Ovary (tissue), 9 donors: ENCODE measurements around the gene RACK1. TPM values are rescaled to one million over a fixed set of nuclear protein-coding genes. Genes with fewer than 3 reads are reported as not detected.
"Not testable (repeated sequence)": the region's sequence is repeated elsewhere in the genome, so short reads cannot be mapped to it uniquely, and the experiment has no call there.

ENCODE experiments used
- DNase-seq, 5 donors: peaks; one replicate each; pipeline ENCODE4 v3.0.0-alpha.2; 2019 to 2020
- H3K27ac ChIP-seq, 2 donors: fragments of 200-600 bp; one replicate each; pipeline versions ENCODE4 v1.5.1 to v1.8.0; 2019 to 2022
- H3K27me3 ChIP-seq: fragments of 200-600 bp; one replicate; pipeline ENCODE4 v1.8.0; 2022
- H3K36me3 ChIP-seq: fragments of 200-600 bp; sonication (generic); one replicate; pipeline ENCODE4 v1.5.1; 2019
- H3K4me1 ChIP-seq: one replicate; pipeline ENCODE4 v1.8.1; 2013; ENCODE audit warnings: mild to moderate bottlenecking, moderate library complexity; ENCODE audit not compliant: insufficient read depth
- H3K4me3 ChIP-seq: fragments of 200-600 bp; sonication (generic); one replicate; pipeline ENCODE4 v1.5.1; 2017
- H3K9me3 ChIP-seq, 2 donors: fragments of 200-600 bp in 1 of 2; sonication (generic) in 1 of 2; one replicate each; pipeline versions ENCODE4 v1.5.1 to v1.8.1; 2013 to 2019; ENCODE audit warnings: mild to moderate bottlenecking in 1 of 2, moderate library complexity in 1 of 2
- CTCF ChIP-seq, 3 donors: fragments of 450-650 bp in 2 of 3; fragments of 200-600 bp in 1 of 3; IDR thresholded peaks; one replicate each; pipeline versions ENCODE4 v1.5.1 to v1.8.0; 2016 to 2022; ENCODE audit warnings: antibody characterized with exemption in 3 of 3, mild to moderate bottlenecking in 1 of 3
- EP300 ChIP-seq: sonication (generic); formaldehyde crosslinking; IDR thresholded peaks from one replicate; pipeline ENCODE4 v1.6.1; 2017; ENCODE audit warnings: antibody characterized with exemption
- POLR2A ChIP-seq: fragments of 450-650 bp; IDR thresholded peaks from one replicate; pipeline ENCODE4 v1.6.1; 2017; ENCODE audit warnings: antibody characterized with exemption, mild to moderate bottlenecking, moderate library complexity
- WGBS, 3 donors: extraction: QIAGEN DNeasy Blood & Tissue Kit in 1 of 3; methylation state at CpG; one replicate each; pipeline versions ENCODE4 v1.1.5 to v1.1.7; 2013 to 2017; 5-methylcytosine and 5-hydroxymethylcytosine counted together
- intact Hi-C, 4 donors: fragments of 100-400 bp; cut with DNase I; formaldehyde crosslinking; loops; one replicate each; pipeline versions ENCODE4 v1.11.0 to v1.15.1; 2022 to 2023
- polyA plus RNA-seq, 2 donors: library from polyadenylated mRNA; stranded (reverse); fragments of 200-250 nt in 1 of 2; fragments of 350-450 nt in 1 of 2; fragmentation: Illumina TruSeq in 1 of 2; extraction: RNeasy Lipid Tissue Mini Kit (QIAGEN cat#74804) in 1 of 2; gene quantifications; one replicate each; pipeline ENCODE4 v1.2.3, GENCODE V29; 2013 to 2014
- total RNA-seq, 7 donors: library from RNA; depleted of rRNA in 2 of 7; stranded (reverse); fragments of >200 nt in 2 of 7; fragmentation: NEBNext Ultra II Directional in 3 of 7; extraction: Animal tissue kit (Norgen Biotek cat#: 25700) in 3 of 7; gene quantifications; one replicate each; pipeline versions ENCODE4 v1.1.0 to v1.2.4, GENCODE V29; 2016 to 2023
- donor health status: DM: no; HTN: no; CAD: no; lungs with moderate emphysema.
- donor health status: DM: no; HTN: no; CAD: no.
- donor health status: Bipolar disorder and iron deficiency.
- donor health status: DM: yes; HTN: yes; CAD: no.
- donor health status: DM: no; HTN: no; CAD: no.
- donor health status: DM: yes; HTN: yes; CAD: no.

Gene RACK1
- total and polyA plus RNA-seq, 9 donors: 2,570 to 4,895 (median 3,203) TPM

- intact Hi-C loops: loop anchor here in 1 of 4 donors (2.0 kb wide), 1 partner anchor 26 kb away; no protein-coding TSS in a partner anchor
- Histone ChIP-seq H3K27me3 (no peaks in the 10 kb centered on the region), H3K27ac (peak overlapping the region; percentile 5 to 56), H3K36me3 (no peaks in the 10 kb centered on the region), H3K9me3 (no peaks in the 10 kb centered on the region), H3K4me1 (peaks cover 3% of the 10 kb centered on the region), H3K4me3 (peak overlapping the region; percentile 34)
- peak; percentile 53 to 70 (median 62) for DNase-seq
- WGBS, 3 donors: 1% methylated on average over 45 to 46 of the region's 46 CpGs
- TF ChIP-seq POLR2A (no peak), EP300 (no peak), CTCF (IDR thresholded peaks at IDR 0.05) (no peak)
These were observed 26.4 kb downstream of the RACK1 start for GRCh38 chr5:181217111-181217802.

GRCh38 chr5:181215997-181216989 is 27.4 kb downstream of the RACK1 start:
- H3K4me3 ChIP-seq: peak overlapping the region; percentile 34
- H3K27ac ChIP-seq: no peak overlapping the region
- TF ChIP-seq CTCF (IDR thresholded peaks at IDR 0.05) (no peak), POLR2A (no peak), EP300 (no peak)
- H3K9me3 ChIP-seq: no peaks in the 10 kb centered on the region
- 28 to 35% (median 29%) methylated on average over 44 of the region's 44 CpGs for WGBS, 3 donors
- no peaks in the 10 kb centered on the region for H3K36me3 ChIP-seq
- H3K27me3 ChIP-seq: no peaks in the 10 kb centered on the region
- H3K4me1 ChIP-seq: peaks cover 3% of the 10 kb centered on the region
- DNase-seq: peak in 1 of 5 donors; percentile 42
- intact Hi-C loops: loop anchor here in 1 of 4 donors (2.0 kb wide), 1 partner anchor 25 kb away; no protein-coding TSS in a partner anchor

- H3K4me3 ChIP-seq, H3K27ac ChIP-seq, H3K4me1 ChIP-seq, intact Hi-C loops, H3K9me3 ChIP-seq, H3K36me3 ChIP-seq, DNase-seq, H3K27me3 ChIP-seq: not testable (repeated sequence)
- 86 to 92% (median 91%) methylated on average over 10 of the region's 10 CpGs for WGBS, 3 donors
These were observed 29.5 kb downstream of the RACK1 start for GRCh38 chr5:181214249-181214648.

- intact Hi-C loops: no loop called here
- 63 to 75% (median 70%) methylated on average over 2 of the region's 2 CpGs for WGBS, 3 donors
- H3K27me3 ChIP-seq: no peaks in the 10 kb centered on the region
- DNase-seq: no peak
- no peak for TF ChIP-seq CTCF (IDR thresholded peaks at IDR 0.05)
- TF ChIP-seq POLR2A: no peak
- no peak for TF ChIP-seq EP300
- H3K36me3 ChIP-seq: no peaks in the 10 kb centered on the region
- peaks cover 2% of the 10 kb centered on the region for H3K4me1 ChIP-seq
- no peak overlapping the region for H3K27ac ChIP-seq
- H3K9me3 ChIP-seq: no peaks in the 10 kb centered on the region
- H3K4me3 ChIP-seq: no peak overlapping the region
These were observed 30.8 kb downstream of the RACK1 start for GRCh38 chr5:181212934-181213333.
